ENCODE data around the gene OR6C70.

OR6C70 gene

GRCh38 chr12:55472264-55472663 is 2.3 kb upstream of the OR6C70 start:
- no peaks in the 10 kb centered on the region for H3K4me1 ChIP-seq (ENCODE audit: control insufficient read depth, insufficient read depth, low read length)
- no peak overlapping the region for H3K4me3 ChIP-seq (ENCODE audit: low read depth, low read length)
- H3K36me3 ChIP-seq (ENCODE audit: control insufficient read depth in 2 of 2, insufficient read depth in 1 of 2, low read length in 2 of 2): no peaks in the 10 kb centered on the region
- ChIA-PET POLR2A (no interaction called here), CTCF (interaction anchor here (0.7 kb wide), 2 partner anchors 9 to 11 kb away, joined by 3 to 4 read pairs; no protein-coding TSS in a partner anchor)
- H3K27ac ChIP-seq (ENCODE audit: extremely low read depth, low read depth, low read length): no peak overlapping the region
- TF ChIP-seq YY2 (tag by site-specific recombination; IDR thresholded peaks at IDR 0.05) (no peak), ZNF133 (tag by site-specific recombination; IDR thresholded peaks at IDR 0.05) (no peak), ZNF155 (tag by site-specific recombination; IDR thresholded peaks at IDR 0.05) (no peak), ZNF280D (tag by site-specific recombination; IDR thresholded peaks at IDR 0.05) (no peak), PATZ1 (tag by site-specific recombination; IDR thresholded peaks at IDR 0.05) (no peak), ZNF114 (tag by site-specific recombination; IDR thresholded peaks at IDR 0.05) (no peak), KLF1 (tag by site-specific recombination; IDR thresholded peaks at IDR 0.05) (no peak), ZNF292 (tag by site-specific recombination; IDR thresholded peaks at IDR 0.05; ENCODE audit: borderline replicate concordance, low read depth) (no peak), KLF8 (tag by site-specific recombination; IDR thresholded peaks at IDR 0.05) (no peak), ZNF830 (tag by site-specific recombination; IDR thresholded peaks at IDR 0.05; ENCODE audit: low read depth) (no peak), ZNF843 (tag by site-specific recombination; IDR thresholded peaks at IDR 0.05) (no peak), ZFP37 (tag by site-specific recombination; IDR thresholded peaks at IDR 0.05) (no peak), AEBP2 (tag by site-specific recombination; IDR thresholded peaks at IDR 0.05; ENCODE audit: borderline replicate concordance) (no peak), ZNF518A (tag by site-specific recombination; conservative IDR thresholded peaks at IDR 0.05; ENCODE audit: low read depth) (no peak), GLIS2 (tag by site-specific recombination; IDR thresholded peaks at IDR 0.05) (no peak), ZNF513 (tag by site-specific recombination; IDR thresholded peaks at IDR 0.05) (no peak), ZNF169 (tag by site-specific recombination; IDR thresholded peaks at IDR 0.05) (no peak), SCRT2 (tag by site-specific recombination; IDR thresholded peaks at IDR 0.05) (no peak), ZNF362 (tag by site-specific recombination; IDR thresholded peaks at IDR 0.05) (no peak)
- no peaks in the 10 kb centered on the region for H3K9me3 ChIP-seq (ENCODE audit: control insufficient read depth, insufficient read depth, low read depth, low read length)
